ENCODE data around the gene ATP8A2.

DNA sequence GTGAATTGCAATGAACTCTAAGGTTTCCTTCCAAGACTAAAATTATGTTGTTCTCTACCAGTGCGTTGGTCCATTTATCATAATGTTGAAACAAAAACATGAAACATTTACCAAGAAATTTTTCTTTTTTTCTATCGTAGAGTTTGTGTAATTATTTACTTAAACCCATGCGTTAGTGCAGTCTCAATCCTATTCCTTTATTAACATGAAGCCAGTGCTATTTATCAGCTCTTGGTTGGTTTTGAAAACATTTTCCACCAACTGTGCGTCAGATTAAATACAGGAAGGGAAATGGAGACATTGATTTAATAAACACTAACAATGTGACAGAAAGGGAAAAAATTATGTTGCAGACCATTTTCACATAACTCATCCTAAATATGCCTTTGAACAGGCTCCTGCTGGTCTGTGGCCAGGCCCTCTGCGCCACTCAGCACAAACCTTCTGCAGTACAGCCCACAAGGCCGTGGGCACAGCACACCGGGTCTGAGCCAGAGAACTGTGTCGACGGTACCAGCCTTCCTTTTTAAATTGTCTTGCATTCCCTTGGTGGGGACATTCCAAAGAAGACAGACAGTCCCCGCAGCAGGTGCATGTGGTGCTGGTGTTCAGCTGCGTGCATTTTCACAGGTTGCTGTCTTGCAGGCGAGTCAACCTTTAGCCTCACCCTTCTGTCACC lies 544.2 kb downstream of the ATP8A2 start:
- TF ChIP-seq, protein P1, sequence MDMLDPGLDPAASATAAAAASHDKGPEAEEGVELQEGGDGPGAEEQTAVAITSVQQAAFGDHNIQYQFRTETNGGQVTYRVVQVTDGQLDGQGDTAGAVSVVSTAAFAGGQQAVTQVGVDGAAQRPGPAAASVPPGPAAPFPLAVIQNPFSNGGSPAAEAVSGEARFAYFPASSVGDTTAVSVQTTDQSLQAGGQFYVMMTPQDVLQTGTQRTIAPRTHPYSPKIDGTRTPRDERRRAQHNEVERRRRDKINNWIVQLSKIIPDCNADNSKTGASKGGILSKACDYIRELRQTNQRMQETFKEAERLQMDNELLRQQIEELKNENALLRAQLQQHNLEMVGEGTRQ (IDR thresholded peaks at IDR 0.05; ENCODE audit: low read length) = no peak
- TF ChIP-seq CHD2 (IDR thresholded peaks at IDR 0.05; ENCODE audit: low read length) (no peak), CREB1 (IDR thresholded peaks at IDR 0.05) (no peak), EZH2 (IDR thresholded peaks at IDR 0.05; ENCODE audit: low read depth, low read length, severe bottlenecking) (no peak), POLR2A (IDR thresholded peaks at IDR 0.05; ENCODE audit: control extremely low read depth in 1 of 2, low read depth in 2 of 2, low read length in 2 of 2) (no peak), SP2 (IDR thresholded peaks at IDR 0.05; ENCODE audit: low read length) (no peak), POLR2AphosphoS5 (IDR thresholded peaks at IDR 0.05; ENCODE audit: low read depth, low read length) (no peak), MAFK (IDR thresholded peaks at IDR 0.05; ENCODE audit: low read depth, low read length) (no peak)
- TF ChIP-seq, protein P2, sequence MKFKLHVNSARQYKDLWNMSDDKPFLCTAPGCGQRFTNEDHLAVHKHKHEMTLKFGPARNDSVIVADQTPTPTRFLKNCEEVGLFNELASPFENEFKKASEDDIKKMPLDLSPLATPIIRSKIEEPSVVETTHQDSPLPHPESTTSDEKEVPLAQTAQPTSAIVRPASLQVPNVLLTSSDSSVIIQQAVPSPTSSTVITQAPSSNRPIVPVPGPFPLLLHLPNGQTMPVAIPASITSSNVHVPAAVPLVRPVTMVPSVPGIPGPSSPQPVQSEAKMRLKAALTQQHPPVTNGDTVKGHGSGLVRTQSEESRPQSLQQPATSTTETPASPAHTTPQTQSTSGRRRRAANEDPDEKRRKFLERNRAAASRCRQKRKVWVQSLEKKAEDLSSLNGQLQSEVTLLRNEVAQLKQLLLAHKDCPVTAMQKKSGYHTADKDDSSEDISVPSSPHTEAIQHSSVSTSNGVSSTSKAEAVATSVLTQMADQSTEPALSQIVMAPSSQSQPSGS (IDR thresholded peaks at IDR 0.05; ENCODE audit: low read length) = no peak
- TF ChIP-seq, protein P3, sequence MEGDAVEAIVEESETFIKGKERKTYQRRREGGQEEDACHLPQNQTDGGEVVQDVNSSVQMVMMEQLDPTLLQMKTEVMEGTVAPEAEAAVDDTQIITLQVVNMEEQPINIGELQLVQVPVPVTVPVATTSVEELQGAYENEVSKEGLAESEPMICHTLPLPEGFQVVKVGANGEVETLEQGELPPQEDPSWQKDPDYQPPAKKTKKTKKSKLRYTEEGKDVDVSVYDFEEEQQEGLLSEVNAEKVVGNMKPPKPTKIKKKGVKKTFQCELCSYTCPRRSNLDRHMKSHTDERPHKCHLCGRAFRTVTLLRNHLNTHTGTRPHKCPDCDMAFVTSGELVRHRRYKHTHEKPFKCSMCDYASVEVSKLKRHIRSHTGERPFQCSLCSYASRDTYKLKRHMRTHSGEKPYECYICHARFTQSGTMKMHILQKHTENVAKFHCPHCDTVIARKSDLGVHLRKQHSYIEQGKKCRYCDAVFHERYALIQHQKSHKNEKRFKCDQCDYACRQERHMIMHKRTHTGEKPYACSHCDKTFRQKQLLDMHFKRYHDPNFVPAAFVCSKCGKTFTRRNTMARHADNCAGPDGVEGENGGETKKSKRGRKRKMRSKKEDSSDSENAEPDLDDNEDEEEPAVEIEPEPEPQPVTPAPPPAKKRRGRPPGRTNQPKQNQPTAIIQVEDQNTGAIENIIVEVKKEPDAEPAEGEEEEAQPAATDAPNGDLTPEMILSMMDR (IDR thresholded peaks at IDR 0.05; ENCODE audit: control extremely low read depth in 1 of 3, insufficient read depth in 1 of 3, low read depth in 1 of 3, low read length in 3 of 3) = no peak

Data from H1 (cell line).